A673 (cell line): ENCODE results near the gene EIF3I. TPM values are rescaled to one million over a fixed set of nuclear protein-coding genes. Genes with fewer than 3 reads are reported as not detected.
A peak's percentile ranks its signal among the peaks of the same experiment; 100 is the strongest.

Experiments used
- BruUV-seq: library from RNA; stranded (reverse); fragments of 400-500 nt; replicated peaks from 2 replicates; lab custom pipeline; 2021; lab: Mats Ljungman, UMichigan
- CTCF ChIA-PET: fragments of 300-600 bp; sonication (Branson Sonifier 250); formaldehyde crosslinking; loops from one replicate; lab custom pipeline; 2022; ENCODE audit warnings: antibody characterized with exemption; lab: Charles Lee
- POLR2A ChIA-PET: fragments of 300-600 bp; sonication (Branson Sonifier 250); formaldehyde crosslinking; loops from one replicate; lab custom pipeline; 2022; ENCODE audit warnings: antibody characterized with exemption; ENCODE audit not compliant: low non-redundant PET; lab: Charles Lee
- DNase-seq: peaks from one replicate; pipeline ENCODE4 v3.0.0-alpha.2; 2015; ENCODE audit warnings: low spot score
- H3K27ac ChIP-seq: fragments of 200-600 bp; sonication (generic); 2 replicates; pipeline ENCODE4 v1.5.1; 2016; ENCODE audit warnings: mixed run types, low read depth, mild to moderate bottlenecking, mixed read lengths, antibody characterized with exemption, low read length; ENCODE audit not compliant: poor library complexity, severe bottlenecking
- H3K27me3 ChIP-seq: fragments of 200-600 bp; sonication (generic); replicated peaks from 2 replicates; pipeline ENCODE4 v1.6.1; 2017; ENCODE audit warnings: mixed run types, low read depth, mild to moderate bottlenecking, mixed read lengths, antibody characterized with exemption, low read length; ENCODE audit not compliant: insufficient read depth, poor library complexity
- H3K36me3 ChIP-seq: fragments of 200-600 bp; sonication (generic); 2 replicates; pipeline ENCODE4 v1.6.1; 2016; ENCODE audit warnings: mixed run types, mild to moderate bottlenecking, mixed read lengths, antibody characterized with exemption, low read length; ENCODE audit not compliant: insufficient read depth, poor library complexity, severe bottlenecking
- H3K4me1 ChIP-seq: fragments of 200-600 bp; sonication (generic); 2 replicates; pipeline ENCODE4 v1.6.1; 2017; ENCODE audit warnings: mixed run types, mild to moderate bottlenecking, mixed read lengths, antibody characterized with exemption, low read length; ENCODE audit not compliant: insufficient read depth, poor library complexity, severe bottlenecking
- H3K4me3 ChIP-seq: fragments of 200-600 bp; sonication (generic); 2 replicates; pipeline ENCODE4 v1.5.1; 2016; ENCODE audit warnings: low read depth, mixed run types, mild to moderate bottlenecking, mixed read lengths, low read length; ENCODE audit not compliant: poor library complexity, severe bottlenecking
- H3K9me3 ChIP-seq: fragments of 200-600 bp; sonication (generic); 2 replicates; pipeline ENCODE4 v1.6.1; 2016; ENCODE audit warnings: mixed run types, low read depth, mild to moderate bottlenecking, mixed read lengths, antibody characterized with exemption, low read length; ENCODE audit not compliant: poor library complexity, severe bottlenecking
- CTCF ChIP-seq: fragments of 300-800, 200-600 bp; sonication (generic); conservative IDR thresholded peaks from 2 replicates; pipeline ENCODE4 v1.5.1; 2017; ENCODE audit warnings: low read depth, mild to moderate bottlenecking, antibody characterized with exemption, low read length, moderate library complexity, mixed read lengths
- EZH2 ChIP-seq: fragments of 200-600 bp; sonication (generic); IDR thresholded peaks from 2 replicates; pipeline ENCODE4 v1.6.1; 2017; ENCODE audit warnings: borderline replicate concordance, low read depth, mild to moderate bottlenecking, mixed read lengths, antibody characterized with exemption, low read length; ENCODE audit not compliant: poor library complexity, severe bottlenecking
- intact Hi-C: fragments of 100-400 bp; cut with micrococcal nuclease; formaldehyde crosslinking; loops from one replicate; pipeline ENCODE4 v1.10.0; 2022; ENCODE audit not compliant: unreplicated experiment
- total RNA-seq: library from RNA; stranded (reverse); gene quantifications from 2 replicates; pipeline ENCODE4 v1.2.3, GENCODE V29; 2021

Gene EIF3I
- total RNA-seq, 1 experiment from 2014 or later, result 298 TPM

GRCh38 chr1:32178380-32179192, 43.6 kb upstream of the EIF3I start:
- TF ChIP-seq CTCF (no peak), EZH2 (no peak)
- no peak overlapping the region for H3K4me3 ChIP-seq
- peak overlapping the region; percentile 94 for H3K27ac ChIP-seq
- no peaks in the 10 kb centered on the region for H3K9me3 ChIP-seq
- ChIA-PET CTCF (no interaction called here), POLR2A (no interaction called here)
- no peaks in the 10 kb centered on the region for H3K27me3 ChIP-seq
- no peak for DNase-seq
- no TSS peak for BruUV-seq
- H3K36me3 ChIP-seq, result peaks cover 19% of the 10 kb centered on the region
- intact Hi-C loops, result no loop called here
- peaks cover 14% of the 10 kb centered on the region for H3K4me1 ChIP-seq

GRCh38 chr1:32179193-32179442, 43.1 kb upstream of the EIF3I start:
- peaks cover 14% of the 10 kb centered on the region for H3K4me1 ChIP-seq
- H3K27me3 ChIP-seq, result no peaks in the 10 kb centered on the region
- peak overlapping the region; percentile 52 for H3K4me3 ChIP-seq
- H3K27ac ChIP-seq, result peak overlapping the region; percentile 94
- intact Hi-C loops, result no loop called here
- TF ChIP-seq EZH2, result no peak
- TF ChIP-seq CTCF, result no peak
- CTCF ChIA-PET, result no interaction called here
- H3K36me3 ChIP-seq, result peaks cover 24% of the 10 kb centered on the region
- H3K9me3 ChIP-seq, result no peaks in the 10 kb centered on the region
- DNase-seq, result no peak
- POLR2A ChIA-PET, result no interaction called here
- BruUV-seq, result no TSS peak

GRCh38 chr1:32179443-32180185, 42.6 kb upstream of the EIF3I start, which contains the start of gene TXLNA:
TXLNA (plus strand) TSS chr1:32179675; CDS start chr1:32180346, 671 bp downstream.
- intact Hi-C loops, result no loop called here
- Histone ChIP-seq H3K36me3 (peaks cover 29% of the 10 kb centered on the region), H3K4me3 (peak within 1 kb of the TSS; percentile 52), H3K27ac (peak within 1 kb of the TSS; percentile 94), H3K27me3 (no peaks in the 10 kb centered on the region), H3K9me3 (no peaks in the 10 kb centered on the region), H3K4me1 (peaks cover 14% of the 10 kb centered on the region)
- BruUV-seq, result no TSS peak
- POLR2A ChIA-PET, result interaction anchor here (0.6 to 1.1 kb wide), 2 partner anchors 13 to 26 kb away, joined by 3 to 12 read pairs; no protein-coding TSS in a partner anchor
- CTCF ChIA-PET, result interaction anchor here (0.6 kb wide), 2 partner anchors 28 to 49 kb away, joined by 3 read pairs; no protein-coding TSS in a partner anchor
- no peak for TF ChIP-seq CTCF
- no peak for TF ChIP-seq EZH2
- DNase-seq, result peak; percentile 90
